ENCODE measurements around the gene LRRC71. TPM values are rescaled to one million over a fixed set of nuclear protein-coding genes. Genes with fewer than 3 reads are reported as not detected.

LRRC71 gene
- polyA plus RNA-seq, 3 donors = not detected

GRCh38 chr1:156958247-156958714 lies 37.8 kb downstream of the LRRC71 start:
- Histone ChIP-seq H3K27me3 (ENCODE audit: control insufficient read depth in 2 of 2, insufficient read depth in 2 of 2, low read length in 2 of 2) (no peaks in the 10 kb centered on the region), H2AFZ (ENCODE audit: insufficient read depth, low read depth, low read length, poor library complexity, severe bottlenecking) (no peak overlapping the region), H3K4me1 (ENCODE audit: control insufficient read depth in 1 of 2, insufficient read depth in 2 of 2, low read length in 2 of 2) (peaks cover 18 to 20% of the 10 kb centered on the region in 2 donors), H4K20me1 (ENCODE audit: insufficient read depth, low read length) (peaks cover 15% of the 10 kb centered on the region), H3K79me2 (ENCODE audit: insufficient read depth, low read length) (peaks cover 12% of the 10 kb centered on the region), H3K4me3 (replicated peaks in 1 of 3; ENCODE audit: low read depth in 2 of 3, low read length in 3 of 3) (no peak overlapping the region), H3K9ac (ENCODE audit: insufficient read depth, low read length, poor library complexity, severe bottlenecking) (no peak overlapping the region), H3K4me2 (replicated peaks; ENCODE audit: extremely low read depth, low read length, poor library complexity, severe bottlenecking) (no peak overlapping the region), H3K36me3 (replicated peaks in 1 of 2; ENCODE audit: control insufficient read depth in 1 of 2, insufficient read depth in 2 of 2, low read length in 2 of 2) (peaks cover 78 to 90% of the 10 kb centered on the region in 2 donors), H3K9me3 (replicated peaks in 1 of 2; ENCODE audit: control insufficient read depth in 1 of 2, insufficient read depth in 1 of 2, low read length in 2 of 2) (no peaks in the 10 kb centered on the region), H3K27ac (ENCODE audit: low read depth in 1 of 2, low read length in 2 of 2) (no peak overlapping the region)
- Mint-ChIP-seq H3K27ac (peak overlapping the region in 2 of 7 donors; percentile 14 to 39), H3K4me3 (no peak overlapping the region), H3K9me3 (no peaks in the 10 kb centered on the region), H3K4me1 (peaks cover 17% of the 10 kb centered on the region), H3K27me3 (ENCODE audit: low read depth in 3 of 3) (no peaks in the 10 kb centered on the region), H3K36me3 (peaks cover 89 to 94% of the 10 kb centered on the region in 2 donors)
- intact Hi-C loops (cut with micrococcal nuclease) = no loop called here
- WGBS (ENCODE audit: insufficient coverage) = no CpG with 5 or more reads among the region's 2 CpGs
- DNase-seq = no peak
- TF ChIP-seq CTCF (IDR thresholded peaks at IDR 0.05) = no peak

DNA sequence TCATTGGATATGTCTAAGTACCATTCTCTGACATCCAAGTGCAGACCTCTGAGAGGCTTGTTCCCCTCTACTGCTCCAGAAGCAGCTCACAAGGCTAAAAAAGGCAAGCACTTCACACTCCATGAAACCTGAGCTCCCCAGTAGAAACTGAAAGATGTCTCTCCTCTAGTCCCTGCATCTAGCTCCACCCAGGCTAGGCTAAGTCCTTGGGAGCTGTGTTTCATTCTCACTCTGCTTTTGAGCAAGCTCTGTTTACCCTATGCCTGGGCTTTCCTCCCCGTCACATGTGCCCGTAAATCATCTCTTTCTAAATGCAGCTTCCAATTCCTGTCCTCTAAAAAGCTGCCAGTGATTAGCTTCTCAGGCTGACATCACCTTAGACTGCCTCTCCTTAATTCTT lies 39.0 kb downstream of the LRRC71 start:
- WGBS (ENCODE audit: insufficient coverage) = no CpG with 5 or more reads among the region's 2 CpGs
- H3K4me3 ChIP-seq (replicated peaks in 1 of 3; ENCODE audit: low read depth in 2 of 3, low read length in 3 of 3) = no peak overlapping the region

More for the DNA sequence above, 39.0 kb downstream of the LRRC71 start:
- Mint-ChIP-seq H3K36me3 (peaks cover 85 to 87% of the 10 kb centered on the region in 2 donors), H3K4me1 (peaks cover 29% of the 10 kb centered on the region), H3K9me3 (no peaks in the 10 kb centered on the region), H3K27me3 (ENCODE audit: low read depth in 3 of 3) (no peaks in the 10 kb centered on the region), H3K4me3 (no peak overlapping the region), H3K27ac (no peak overlapping the region)
- intact Hi-C loops (cut with micrococcal nuclease) = no loop called here
- no peak overlapping the region for H3K4me2 ChIP-seq (replicated peaks; ENCODE audit: extremely low read depth, low read length, poor library complexity, severe bottlenecking)
- no peaks in the 10 kb centered on the region for H3K27me3 ChIP-seq (ENCODE audit: control insufficient read depth in 2 of 2, insufficient read depth in 2 of 2, low read length in 2 of 2)
- H4K20me1 ChIP-seq (ENCODE audit: insufficient read depth, low read length) = peaks cover 12% of the 10 kb centered on the region
- peaks cover 30 to 31% of the 10 kb centered on the region in 2 donors for H3K4me1 ChIP-seq (ENCODE audit: control insufficient read depth in 1 of 2, insufficient read depth in 2 of 2, low read length in 2 of 2)
- no peak overlapping the region for H2AFZ ChIP-seq (ENCODE audit: insufficient read depth, low read depth, low read length, poor library complexity, severe bottlenecking)
- H3K36me3 ChIP-seq (replicated peaks in 1 of 2; ENCODE audit: control insufficient read depth in 1 of 2, insufficient read depth in 2 of 2, low read length in 2 of 2) = peaks cover 71 to 80% of the 10 kb centered on the region in 2 donors
- no peaks in the 10 kb centered on the region for H3K9me3 ChIP-seq (replicated peaks in 1 of 2; ENCODE audit: control insufficient read depth in 1 of 2, insufficient read depth in 1 of 2, low read length in 2 of 2)
- no peak overlapping the region for H3K27ac ChIP-seq (ENCODE audit: low read depth in 1 of 2, low read length in 2 of 2)
- peaks cover 13% of the 10 kb centered on the region for H3K79me2 ChIP-seq (ENCODE audit: insufficient read depth, low read length)
- DNase-seq = no peak
- TF ChIP-seq CTCF (IDR thresholded peaks at IDR 0.05) = no peak
- no peak overlapping the region for H3K9ac ChIP-seq (ENCODE audit: insufficient read depth, low read length, poor library complexity, severe bottlenecking)
